HG03108 (cell line): ENCODE measurements around the gene TRIAP1.
"Not testable (repeated sequence)": the region's sequence is repeated elsewhere in the genome, so short reads cannot be mapped to it uniquely, and the experiment has no call there.

Experiments
- ATAC-seq: cut with Tn5 transposase; IDR thresholded peaks from one replicate; pipeline ENCODE4 v1.9.1; 2021; ENCODE audit warnings: moderate library complexity; ENCODE audit not compliant: unreplicated experiment

TRIAP1 gene

GRCh38 chr12:120445911-120446843 lies at the start of gene TRIAP1, which contains the start of gene GATC:
TSS of gene TRIAP1 (minus strand) at chr12:120446384. CDS start at chr12:120446372, 12 bp downstream.
TSS of gene GATC (plus strand) at chr12:120446444. CDS start at chr12:120446481, 37 bp downstream.
- ATAC-seq, result peak; percentile 86

GRCh38 chr12:120495186-120495730 lies 49.1 kb upstream of the TRIAP1 start:
- no peak for ATAC-seq

- no peak for ATAC-seq
These were observed 44.8 kb upstream of the TRIAP1 start for GRCh38 chr12:120490833-120491512.

GRCh38 chr12:120490325-120490724 lies 44.1 kb upstream of the TRIAP1 start:
- no peak for ATAC-seq

- no peak for ATAC-seq
These were observed 42.8 kb upstream of the TRIAP1 start for GRCh38 chr12:120489018-120489417.

GRCh38 chr12:120488057-120488640 lies 42.0 kb upstream of the TRIAP1 start:
- no peak for ATAC-seq

- ATAC-seq, result not testable (repeated sequence)
These were observed 41.4 kb upstream of the TRIAP1 start for GRCh38 chr12:120487552-120487951.

GRCh38 chr12:120485961-120486881 lies 40.0 kb upstream of the TRIAP1 start:
- no peak for ATAC-seq

GRCh38 chr12:120483621-120484020 lies 37.4 kb upstream of the TRIAP1 start:
- ATAC-seq, result no peak

GRCh38 chr12:120481022-120481767 lies 35.0 kb upstream of the TRIAP1 start:
- no peak for ATAC-seq

- no peak for ATAC-seq
These were observed 34.0 kb upstream of the TRIAP1 start for GRCh38 chr12:120480211-120480610.

- no peak for ATAC-seq
These were observed 33.3 kb upstream of the TRIAP1 start for GRCh38 chr12:120479458-120479857.

- no peak for ATAC-seq
These were observed 29.5 kb upstream of the TRIAP1 start for GRCh38 chr12:120475643-120476042.

- ATAC-seq, result no peak
These were observed 28.4 kb upstream of the TRIAP1 start for GRCh38 chr12:120474616-120474960.

GRCh38 chr12:120473807-120474615 lies 27.8 kb upstream of the TRIAP1 start:
- no peak for ATAC-seq

GRCh38 chr12:120472521-120472920 lies 26.3 kb upstream of the TRIAP1 start:
- no peak for ATAC-seq

GRCh38 chr12:120470150-120470784 lies 24.1 kb upstream of the TRIAP1 start:
- peak; percentile 12 for ATAC-seq

GRCh38 chr12:120469450-120470149 lies 23.4 kb upstream of the TRIAP1 start, which contains the start of gene SRSF9:
TSS of gene SRSF9 (minus strand) at chr12:120469748. CDS start at chr12:120469609, 139 bp downstream.
- ATAC-seq, result peak; percentile 85
